ENCODE data around the gene PTPRJ.
"Not testable (repeated sequence)": the region's sequence is repeated elsewhere in the genome, so short reads cannot be mapped to it uniquely, and the experiment has no call there.

PTPRJ gene

GRCh38 chr11:48182860-48183526 is 202.6 kb downstream of the PTPRJ start:
- DNase-seq (ENCODE audit: insufficient read length, low spot score), result no peak
- FAIRE-seq, result no peak
- TF ChIP-seq POLR2A (IDR thresholded peaks at IDR 0.05; ENCODE audit: low read depth, low read length), result no peak

- FAIRE-seq (no peak), DNase-seq (ENCODE audit: insufficient read length, low spot score) (no peak)
- TF ChIP-seq POLR2A (IDR thresholded peaks at IDR 0.05; ENCODE audit: low read depth, low read length), result no peak
These were observed 204.1 kb downstream of the PTPRJ start for GRCh38 chr11:48184452-48184851.

- DNase-seq (ENCODE audit: insufficient read length, low spot score); FAIRE-seq: not testable (repeated sequence)
These were observed 210.7 kb downstream of the PTPRJ start for GRCh38 chr11:48190906-48191654.

- FAIRE-seq, result no peak
- no peak for DNase-seq (ENCODE audit: insufficient read length, low spot score)
- TF ChIP-seq POLR2A (IDR thresholded peaks at IDR 0.05; ENCODE audit: low read depth, low read length), result no peak
These were observed 213.5 kb downstream of the PTPRJ start for GRCh38 chr11:48193876-48194275.

- DNase-seq (ENCODE audit: insufficient read length, low spot score) (no peak), FAIRE-seq (no peak)
- no peak for TF ChIP-seq POLR2A (IDR thresholded peaks at IDR 0.05; ENCODE audit: low read depth, low read length)
These were observed 227.5 kb downstream of the PTPRJ start for GRCh38 chr11:48207881-48208280.

GRCh38 chr11:48210052-48210451 is 229.7 kb downstream of the PTPRJ start:
- FAIRE-seq, result peak; percentile 62
- DNase-seq (ENCODE audit: insufficient read length, low spot score), result no peak
- no peak for TF ChIP-seq POLR2A (IDR thresholded peaks at IDR 0.05; ENCODE audit: low read depth, low read length)

- FAIRE-seq (no peak), DNase-seq (ENCODE audit: insufficient read length, low spot score) (no peak)
- TF ChIP-seq POLR2A (IDR thresholded peaks at IDR 0.05; ENCODE audit: low read depth, low read length), result no peak
These were observed 236.2 kb downstream of the PTPRJ start, which contains the start of gene OR4B1 for GRCh38 chr11:48216510-48216909. TSS of gene OR4B1 (plus strand) at chr11:48216810. CDS start at chr11:48216810, 0 bp downstream.

Measured in H54 (cell line).